GM12873 (cell line): ENCODE data around the gene DAB1.

ENCODE experiments used
- CTCF ChIP-seq: IDR thresholded peaks from 2 replicates; pipeline ENCODE4 v1.5.1; 2012; ENCODE audit warnings: low read depth, mild to moderate bottlenecking, moderate library complexity, low read length, control low read depth; ENCODE audit not compliant: insufficient read depth; ENCODE audit errors: missing control alignments

The DAB1 gene

GRCh38 chr1:57463343-57463742, 39.5 kb upstream of the DAB1 start:
- TF ChIP-seq CTCF, result no peak

- no peak for TF ChIP-seq CTCF
These were observed 37.5 kb upstream of the DAB1 start for GRCh38 chr1:57461405-57461804.

GRCh38 chr1:57451516-57451915, 27.7 kb upstream of the DAB1 start:
- TF ChIP-seq CTCF, result no peak

- TF ChIP-seq CTCF, result no peak
These were observed 27.1 kb upstream of the DAB1 start for GRCh38 chr1:57450981-57451380.

GRCh38 chr1:57447551-57447950, 23.7 kb upstream of the DAB1 start:
- TF ChIP-seq CTCF, result no peak

- TF ChIP-seq CTCF, result no peak
These were observed 19.1 kb upstream of the DAB1 start for GRCh38 chr1:57443004-57443403.

GRCh38 chr1:57440096-57440495, 16.2 kb upstream of the DAB1 start:
- no peak for TF ChIP-seq CTCF
